H1 (cell line): ENCODE data around the gene ZPR1. TPM values are rescaled to one million over a fixed set of nuclear protein-coding genes. Genes with fewer than 3 reads are reported as not detected.

Source experiments
- ASH2L ChIP-seq: fragments of 200-600, 300-600 bp; sonication (generic); IDR thresholded peaks from one replicate; pipeline ENCODE4 v1.7.1; 2017; ENCODE audit warnings: low read length
- ATF3 ChIP-seq: IDR thresholded peaks from 2 replicates; pipeline ENCODE4 v1.6.1; 2011; ENCODE audit warnings: low read depth, mild to moderate bottlenecking, low read length; ENCODE audit not compliant: insufficient read depth
- BCL11A ChIP-seq, 2 experiments: IDR thresholded peaks; one replicate each; pipeline ENCODE4 v1.6.1; 2011; ENCODE audit warnings: low read depth in 2 of 2, low read length in 2 of 2, mild to moderate bottlenecking in 2 of 2
- CBX8 ChIP-seq: fragments of 300-800, 300-1000 bp; sonication (generic); IDR thresholded peaks from 2 replicates; pipeline ENCODE4 v1.7.1; 2016; ENCODE audit warnings: low read depth, low read length, borderline replicate concordance
- CEBPB ChIP-seq: IDR thresholded peaks from 2 replicates; pipeline ENCODE4 v1.6.1; 2012; ENCODE audit warnings: low read depth, low read length
- E2F6 ChIP-seq: IDR thresholded peaks from 2 replicates; pipeline ENCODE4 v1.6.1; 2012; ENCODE audit warnings: inconsistent platforms
- EGR1 ChIP-seq: IDR thresholded peaks from 2 replicates; pipeline ENCODE4 v1.6.1; 2011; ENCODE audit warnings: low read depth, low read length, borderline replicate concordance
- GTF2F1 ChIP-seq: IDR thresholded peaks from 2 replicates; pipeline ENCODE4 v1.6.1; 2012; ENCODE audit warnings: low read depth, low read length, improper control_type of control experiment, borderline replicate concordance
- HDAC6 ChIP-seq: IDR thresholded peaks from one replicate; pipeline ENCODE4 v1.7.1; 2012; ENCODE audit warnings: low read depth, mild to moderate bottlenecking, inconsistent platforms, low read length, moderate library complexity
- JUN ChIP-seq: IDR thresholded peaks from 2 replicates; pipeline ENCODE4 v1.6.1; 2011; ENCODE audit warnings: low read depth, mild to moderate bottlenecking, improper control_type of control experiment, low read length
- KDM5A ChIP-seq: fragments of 200-600 bp; IDR thresholded peaks from 2 replicates; pipeline ENCODE4 v1.7.1; 2012; ENCODE audit warnings: mild to moderate bottlenecking, low read length, inconsistent platforms, mixed read lengths
- NANOG ChIP-seq: IDR thresholded peaks from 2 replicates; pipeline ENCODE4 v1.6.1; 2011; ENCODE audit warnings: low read length, low read depth, mild to moderate bottlenecking, inconsistent platforms; ENCODE audit not compliant: insufficient read depth, poor library complexity, severe bottlenecking
- PHF8 ChIP-seq: fragments of 200-600 bp; sonication (generic); conservative IDR thresholded peaks from 2 replicates; pipeline ENCODE4 v1.7.1; 2012; ENCODE audit warnings: low read depth, mild to moderate bottlenecking, inconsistent platforms, low read length, moderate library complexity
- RAD21 ChIP-seq, 2 experiments: IDR thresholded peaks in 1 of 2; conservative IDR thresholded peaks in 1 of 2; 2 replicates each; pipeline ENCODE4 v1.6.1; 2011; ENCODE audit warnings: low read depth in 2 of 2, low read length in 2 of 2, improper control_type of control experiment in 1 of 2, inconsistent platforms in 1 of 2, mild to moderate bottlenecking in 1 of 2, moderate library complexity in 1 of 2
- RBBP5 ChIP-seq: IDR thresholded peaks from 2 replicates; pipeline ENCODE4 v1.7.1; 2012; ENCODE audit warnings: low read depth, mild to moderate bottlenecking, inconsistent platforms, low read length, moderate library complexity, borderline replicate concordance
- RFX5 ChIP-seq: IDR thresholded peaks from 2 replicates; pipeline ENCODE4 v1.6.1; 2011; ENCODE audit warnings: low read depth, low read length, improper control_type of control experiment, borderline replicate concordance
- SP1 ChIP-seq: IDR thresholded peaks from 2 replicates; pipeline ENCODE4 v1.6.1; 2011; ENCODE audit warnings: low read depth, low read length
- TAF1 ChIP-seq: IDR thresholded peaks from 2 replicates; pipeline ENCODE4 v1.6.1; 2011; ENCODE audit warnings: mild to moderate bottlenecking, low read depth, low read length
- TAF7 ChIP-seq: optimal IDR thresholded peaks from 2 replicates; pipeline ENCODE3; 2011; ENCODE audit warnings: low read depth, mild to moderate bottlenecking, inconsistent platforms, low read length, moderate library complexity, borderline replicate concordance
- USF2 ChIP-seq: IDR thresholded peaks from 2 replicates; pipeline ENCODE4 v1.6.1; 2011; ENCODE audit warnings: low read length, improper control_type of control experiment
- ZNF274 ChIP-seq: IDR thresholded peaks from 2 replicates; pipeline ENCODE4 v1.7.0; 2012; ENCODE audit warnings: low read length, borderline replicate concordance; ENCODE audit errors: extremely low read depth
- polyA plus RNA-seq, 7 experiments: library from polyadenylated mRNA; depleted of rRNA in 3 of 7; stranded (reverse) in 5 of 7; unstranded in 2 of 7; fragments of >200 nt in 5 of 7; fragments of 200-250 nt in 2 of 7; gene quantifications; 1 replicate in 5 of 7; 2 replicates in 1 of 7; 4 replicates in 1 of 7; pipeline versions ENCODE4 v1.2.1 to v1.2.3, GENCODE V29; 2011 to 2013; ENCODE audit warnings: missing spikeins in 2 of 7, mixed read lengths in 2 of 7
- total RNA-seq: library from RNA; stranded (reverse); fragmentation: NEBNext Ultra II Directional; extraction: Animal tissue kit (Norgen Biotek cat#: 25700); gene quantifications from 2 replicates; pipeline ENCODE4 v1.2.1, GENCODE V29; 2021

Gene ZPR1
- total and polyA plus RNA-seq, 2 of the 8 experiments (the other 6 are each of a cell fraction or from before 2014, with no cell fraction given), result 36.7 to 70.5 TPM

- TF ChIP-seq HDAC6 (no peak), JUN (no peak), ASH2L (peak; percentile 99), RBBP5 (peak; percentile 98; the same call in 1 of the 2 replicates), EGR1 (peak; percentile 59; the same call in 1 of the 2 replicates), BCL11A (IDR thresholded peaks at IDR 0.05; ENCODE audit: low read depth in 2 of 2, low read length in 2 of 2) (no peak), TAF1 (peak; percentile 88), RFX5 (no peak), SP1 (0 out of 2 replicates have a peak, but pooled peaks have one; percentile 49), ATF3 (no peak), USF2 (no peak), PHF8 (peak; percentile 94), GTF2F1 (no peak), TAF7 (peak; percentile 74), ZNF274 (no peak), KDM5A (0 out of 2 replicates have a peak, but pooled peaks have one; percentile 61), CEBPB (peak; percentile 18; the same call in 1 of the 2 replicates), NANOG (no peak), E2F6 (peak; percentile 79), RAD21 (IDR thresholded peaks at IDR 0.05 in 1 of 2, conservative IDR thresholded peaks at IDR 0.05 in 1 of 2; ENCODE audit: low read depth in 2 of 2, low read length in 2 of 2) (no peak), CBX8 (no peak)
Observed at GRCh38 chr11:116772443-116773202, 15.2 kb downstream of the ZPR1 start, which contains the start of gene BUD13 (continued).
